GM19099 (cell line): ENCODE results near the gene CHRNA10.

Experiments
- POLR2A ChIP-seq: IDR thresholded peaks from 3 replicates; pipeline ENCODE4 v1.6.1; 2011; ENCODE audit warnings: low read depth; ENCODE audit not compliant: insufficient read length; ENCODE audit errors: extremely low read depth

The CHRNA10 gene

DNA sequence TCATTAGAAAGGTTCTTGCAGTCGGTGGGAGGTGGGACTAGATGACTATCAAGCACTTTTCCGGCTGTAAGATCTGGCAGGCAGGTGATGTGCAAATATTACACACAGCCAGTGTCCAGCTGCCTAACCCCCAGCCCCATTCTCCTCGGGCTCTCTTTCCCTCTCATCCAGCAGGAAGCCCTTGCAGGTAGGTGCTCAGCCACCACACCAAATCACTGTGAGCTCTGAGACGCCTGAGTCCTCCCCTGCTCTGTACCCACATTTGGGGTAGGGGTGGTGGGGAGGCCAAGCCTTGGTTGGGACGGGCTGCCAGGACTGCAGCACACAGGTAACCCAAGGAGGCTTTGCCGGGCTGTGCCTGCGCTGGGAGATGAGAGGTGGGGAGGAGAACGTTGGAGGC, 30.0 kb downstream of the CHRNA10 start:
- TF ChIP-seq POLR2A = no peak

DNA sequence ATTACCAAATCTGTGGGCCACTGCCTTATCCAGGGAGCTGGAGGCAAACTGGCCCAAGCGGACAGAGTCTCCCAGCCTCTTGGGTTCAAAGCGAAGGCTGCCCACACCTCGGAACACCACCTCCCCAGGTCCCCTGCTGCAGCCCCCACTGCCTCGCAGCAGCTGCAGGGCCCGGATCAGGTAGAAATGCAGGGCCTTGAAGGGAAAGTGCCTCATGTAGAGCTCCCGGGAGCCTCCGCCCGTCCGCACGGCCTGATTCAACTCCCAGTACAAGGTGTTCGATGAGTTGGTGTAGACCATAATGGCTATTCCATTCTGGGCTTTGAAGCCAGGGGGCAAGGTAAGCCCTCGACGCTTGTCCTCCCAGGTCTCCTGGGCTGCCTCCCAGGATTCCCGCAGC, 31.3 kb downstream of the CHRNA10 start:
- no peak for TF ChIP-seq POLR2A

DNA sequence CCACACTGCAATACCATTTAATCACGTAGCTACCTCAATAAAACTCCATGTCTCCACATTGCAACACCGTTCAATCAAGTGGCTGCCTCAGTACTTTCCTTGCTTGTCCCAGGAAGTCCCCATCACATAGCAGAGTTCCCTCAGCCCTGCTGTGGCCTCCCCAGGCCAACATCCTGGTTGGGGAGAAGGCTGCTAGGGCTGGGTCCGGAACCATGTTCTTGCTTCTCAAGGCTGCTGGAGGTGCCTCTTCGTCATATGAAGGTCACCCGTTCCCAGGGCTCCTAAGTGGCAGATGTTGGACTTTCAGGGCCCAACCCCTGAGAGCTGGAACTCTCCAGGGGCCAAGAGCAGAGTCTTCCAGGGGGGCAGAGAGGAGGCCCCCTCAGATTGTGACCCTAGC, 32.7 kb downstream of the CHRNA10 start:
- TF ChIP-seq POLR2A = no peak

DNA sequence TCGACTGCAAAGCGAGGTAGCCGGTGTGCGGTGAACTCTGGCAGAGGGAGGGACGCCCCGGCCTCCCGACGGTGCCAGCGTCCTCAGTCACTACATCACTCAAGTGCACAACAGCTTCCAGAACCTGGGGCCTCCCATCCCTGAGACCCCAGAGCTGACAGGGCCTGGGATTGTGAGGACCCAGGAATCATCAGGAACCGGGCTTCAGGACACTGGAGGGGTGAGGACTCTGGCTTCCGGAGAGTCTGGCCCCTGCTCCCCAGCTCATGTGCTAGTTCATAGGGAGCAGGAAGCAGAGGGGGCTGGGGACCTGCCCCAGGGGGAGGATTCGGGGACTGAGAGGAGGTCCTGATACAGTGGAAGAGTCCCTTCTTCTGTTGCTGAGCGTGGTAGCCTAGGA, 34.0 kb downstream of the CHRNA10 start:
- TF ChIP-seq POLR2A = no peak

DNA sequence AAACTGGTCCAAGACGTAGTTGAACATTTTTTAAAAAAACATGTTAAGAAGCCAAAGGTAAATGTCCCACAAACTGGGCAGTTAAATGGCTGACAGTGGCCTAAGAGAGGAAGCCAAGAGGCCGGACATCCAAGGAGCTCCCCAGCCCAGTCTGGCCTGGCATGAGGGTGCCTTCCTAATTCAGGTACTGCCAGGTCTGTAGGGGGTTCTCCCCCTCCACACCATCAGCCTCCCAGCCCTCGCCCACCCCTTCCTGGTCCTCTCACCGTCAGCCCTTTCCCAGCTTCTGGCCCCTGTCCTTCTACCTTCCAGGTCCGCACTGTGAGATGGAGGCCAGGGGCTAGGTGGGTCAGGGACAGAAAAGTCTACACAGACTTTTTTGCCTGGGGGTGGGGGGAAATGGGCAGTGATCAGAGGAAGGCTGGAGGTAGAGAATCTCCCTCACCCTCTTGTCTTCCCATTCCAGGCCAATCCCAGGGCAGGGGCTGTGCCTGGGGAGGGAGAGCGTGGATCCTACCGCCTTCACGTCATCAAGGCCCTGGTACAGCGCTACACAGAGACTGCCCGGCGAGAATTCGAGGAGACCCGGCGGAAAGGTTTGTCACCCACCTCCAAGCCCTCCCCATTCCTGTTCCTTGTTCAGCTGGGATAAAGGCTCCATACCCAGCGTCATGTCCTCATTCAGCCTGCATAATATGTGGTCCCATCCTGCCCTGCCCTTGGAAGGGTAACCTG, 35.4 kb downstream of the CHRNA10 start:
- no peak for TF ChIP-seq POLR2A

DNA sequence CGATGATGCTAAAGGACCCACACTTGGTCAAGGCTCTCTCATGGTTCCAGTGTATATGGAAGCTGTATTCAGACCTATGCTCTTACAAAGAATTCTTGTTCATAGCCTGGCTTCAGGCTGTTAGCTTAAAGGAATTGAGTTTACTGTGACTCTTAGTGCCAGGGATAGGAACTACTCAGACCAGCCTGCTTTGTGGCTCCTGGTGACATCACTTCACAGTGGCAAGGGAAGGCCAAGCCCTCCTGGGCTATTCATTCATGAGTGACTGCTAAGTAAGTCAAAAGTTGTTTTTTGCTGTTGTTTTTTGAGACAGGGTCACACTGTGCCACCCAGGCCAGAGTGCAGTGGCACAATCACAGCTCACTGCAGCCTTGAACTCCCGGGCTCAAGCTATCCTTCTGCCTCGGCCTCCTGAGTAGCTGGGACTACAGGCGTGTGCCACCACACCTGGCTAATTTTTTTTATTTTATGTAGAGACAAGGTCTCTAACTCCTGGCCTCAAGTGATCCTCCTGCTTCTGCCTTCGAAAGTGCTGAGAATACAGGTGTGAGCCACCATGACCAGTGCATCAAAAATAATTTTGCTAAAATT, 39.0 kb downstream of the CHRNA10 start:
- no peak for TF ChIP-seq POLR2A

DNA sequence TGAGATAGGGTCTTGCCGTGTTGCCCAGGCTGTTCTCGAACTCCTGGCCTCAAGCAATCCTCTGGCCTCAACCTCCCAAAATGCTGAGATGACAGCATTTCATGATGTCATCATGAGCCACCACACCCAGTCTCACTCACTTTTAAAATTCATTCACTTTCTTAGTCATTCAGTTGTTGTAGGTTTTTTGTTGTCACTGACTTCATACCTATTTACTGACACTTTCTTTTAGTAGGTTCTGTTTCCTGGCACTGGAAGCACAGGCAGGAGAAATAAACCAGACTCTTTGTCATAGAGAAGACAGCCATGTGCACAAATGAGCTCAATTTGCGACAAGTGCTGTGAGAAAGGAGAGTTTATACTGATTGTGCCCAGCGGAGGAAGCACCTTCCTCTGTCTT, 39.9 kb downstream of the CHRNA10 start:
- TF ChIP-seq POLR2A = no peak

DNA sequence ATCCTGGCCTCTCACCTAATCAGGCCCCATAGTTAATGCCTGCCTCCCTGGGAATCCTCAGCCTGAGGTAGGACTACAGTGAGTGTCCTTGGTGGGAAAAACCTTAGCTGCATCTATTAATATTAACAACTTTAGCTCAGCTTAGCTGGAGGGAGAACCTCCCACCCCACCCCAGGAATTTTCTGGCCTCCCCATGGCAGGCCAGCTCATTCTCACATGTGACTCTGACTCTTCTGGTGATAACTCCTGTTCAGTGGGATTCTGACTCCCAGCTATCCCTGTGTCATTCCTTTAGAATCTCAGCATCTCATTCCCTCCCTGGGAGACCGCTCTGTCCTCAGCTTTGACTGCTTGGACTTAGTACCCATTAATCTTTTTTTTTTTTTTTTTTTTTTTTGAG, 43.9 kb downstream of the CHRNA10 start:
- TF ChIP-seq POLR2A = no peak

DNA sequence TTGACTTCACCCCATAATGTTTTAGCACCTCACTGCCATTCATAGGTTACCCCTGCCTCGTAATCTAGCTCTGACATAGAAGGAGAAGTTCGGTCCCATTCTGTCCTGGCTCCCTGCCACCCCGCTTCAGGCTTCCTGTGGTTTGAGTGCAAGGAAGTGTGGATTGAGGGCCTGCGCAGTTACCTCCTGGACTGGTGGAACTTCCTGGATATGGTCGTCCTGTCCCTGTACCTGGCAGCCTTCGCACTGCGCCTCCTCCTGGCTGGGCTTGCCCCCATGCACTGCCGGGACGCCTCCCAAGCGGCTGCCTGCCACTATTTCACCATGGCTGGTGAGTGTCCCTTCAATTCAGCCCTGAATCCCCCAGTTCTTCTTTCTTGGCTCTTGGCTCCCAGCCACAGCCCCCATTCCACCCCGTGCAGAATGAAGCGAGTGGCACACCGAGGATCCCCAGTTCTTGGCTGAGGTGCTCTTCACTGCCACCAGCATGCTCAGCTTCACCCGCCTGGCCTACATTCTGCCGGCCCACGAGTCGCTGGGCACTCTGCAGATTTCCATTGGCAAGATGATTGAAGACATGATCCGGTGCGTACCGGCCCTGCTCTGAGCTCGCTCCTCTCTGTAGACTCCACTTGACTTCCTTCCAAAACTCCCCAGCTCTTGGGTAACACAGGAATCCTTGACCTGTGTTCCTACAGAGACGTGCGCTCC, 44.8 kb downstream of the CHRNA10 start:
- no peak for TF ChIP-seq POLR2A

DNA sequence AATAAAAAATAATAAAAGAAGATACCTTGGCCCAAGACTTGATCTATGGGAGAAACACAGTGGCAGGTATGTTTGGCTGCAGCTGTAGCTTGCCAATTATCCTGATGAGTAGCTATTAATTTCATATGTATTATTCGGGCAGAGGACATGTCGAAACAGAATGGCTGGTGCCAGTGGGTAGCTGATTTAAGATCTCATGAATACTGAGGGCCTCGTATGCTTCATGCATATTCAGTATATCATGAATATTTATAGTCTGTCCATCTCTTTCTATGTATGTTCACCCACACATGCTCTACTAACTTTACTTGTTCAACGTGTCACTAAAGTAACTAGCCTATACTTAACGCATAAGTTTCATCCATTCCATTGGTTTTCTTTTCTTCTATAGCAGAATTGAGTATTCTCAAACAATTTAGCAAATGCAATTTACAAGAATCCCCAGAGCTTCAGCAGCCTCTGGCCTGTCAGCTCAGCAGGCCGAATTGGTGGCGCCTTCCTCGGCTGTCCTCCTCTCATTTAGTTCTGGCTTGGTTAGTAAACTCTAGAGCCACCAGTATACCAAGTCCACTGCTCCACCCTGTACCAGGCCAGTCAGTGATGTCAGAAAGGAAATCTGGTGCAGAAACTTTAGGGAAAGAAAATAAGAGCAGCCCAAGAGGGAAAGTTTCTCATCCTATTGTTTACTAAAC, 47.3 kb downstream of the CHRNA10 start:
- no peak for TF ChIP-seq POLR2A

DNA sequence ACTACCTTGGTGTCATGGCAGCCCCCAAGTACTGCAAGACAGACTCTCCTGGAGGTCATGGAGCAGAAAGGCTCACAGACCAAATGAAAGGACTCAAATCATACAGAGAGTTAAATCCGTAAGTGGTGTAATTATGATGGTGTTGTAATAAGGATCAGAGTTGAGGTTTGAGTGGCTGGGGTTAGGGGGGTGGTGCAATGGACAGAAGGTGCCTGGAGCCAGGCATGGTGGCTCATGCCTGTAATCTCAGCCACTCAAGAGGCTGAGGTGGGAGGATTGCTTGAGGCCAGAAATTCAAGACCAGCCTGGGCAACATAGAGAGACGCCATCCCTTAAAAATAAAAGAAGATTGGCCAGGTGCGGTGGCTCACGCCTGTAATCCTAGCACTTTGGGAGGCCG, 48.1 kb downstream of the CHRNA10 start:
- TF ChIP-seq POLR2A = no peak

DNA sequence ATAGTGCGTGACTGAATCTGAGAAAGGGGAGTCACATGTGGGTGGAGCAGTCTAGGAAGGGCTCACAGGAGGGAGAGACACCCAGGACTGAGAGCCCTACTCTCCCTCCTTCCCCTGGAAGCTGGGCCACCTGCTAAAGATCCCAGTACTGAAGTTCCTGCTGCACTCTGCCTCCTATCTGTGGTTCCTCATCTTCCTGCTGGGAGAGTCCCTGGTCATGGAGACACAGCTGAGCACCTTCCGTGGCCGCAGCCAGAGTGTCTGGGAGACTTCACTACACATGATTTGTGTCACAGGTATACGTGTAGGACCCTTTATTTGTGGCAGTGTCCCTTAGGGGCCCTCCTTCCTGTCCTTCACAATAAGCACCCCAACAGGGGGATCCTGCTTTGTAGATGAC, 48.7 kb downstream of the CHRNA10 start:
- no peak for TF ChIP-seq POLR2A

DNA sequence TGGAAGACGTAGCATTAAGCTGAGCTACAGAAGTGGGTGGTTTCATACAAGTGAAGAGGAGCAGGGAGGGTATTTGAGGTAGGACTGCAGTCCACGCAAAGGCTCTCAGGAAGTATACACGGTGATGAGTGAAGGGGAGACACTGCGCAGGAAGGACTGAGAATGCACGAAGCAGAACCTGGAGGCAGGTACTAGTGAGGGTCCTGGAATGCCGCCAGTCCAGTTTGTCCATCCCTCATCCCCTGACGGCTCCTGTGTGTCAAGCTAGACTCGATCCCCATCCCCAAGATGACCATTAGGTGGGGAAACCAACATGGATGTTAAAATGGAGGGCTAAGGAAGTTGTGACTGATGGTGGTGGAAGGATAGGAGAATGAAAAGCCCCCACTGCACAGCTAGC, 53.2 kb downstream of the CHRNA10 start:
- TF ChIP-seq POLR2A = no peak

DNA sequence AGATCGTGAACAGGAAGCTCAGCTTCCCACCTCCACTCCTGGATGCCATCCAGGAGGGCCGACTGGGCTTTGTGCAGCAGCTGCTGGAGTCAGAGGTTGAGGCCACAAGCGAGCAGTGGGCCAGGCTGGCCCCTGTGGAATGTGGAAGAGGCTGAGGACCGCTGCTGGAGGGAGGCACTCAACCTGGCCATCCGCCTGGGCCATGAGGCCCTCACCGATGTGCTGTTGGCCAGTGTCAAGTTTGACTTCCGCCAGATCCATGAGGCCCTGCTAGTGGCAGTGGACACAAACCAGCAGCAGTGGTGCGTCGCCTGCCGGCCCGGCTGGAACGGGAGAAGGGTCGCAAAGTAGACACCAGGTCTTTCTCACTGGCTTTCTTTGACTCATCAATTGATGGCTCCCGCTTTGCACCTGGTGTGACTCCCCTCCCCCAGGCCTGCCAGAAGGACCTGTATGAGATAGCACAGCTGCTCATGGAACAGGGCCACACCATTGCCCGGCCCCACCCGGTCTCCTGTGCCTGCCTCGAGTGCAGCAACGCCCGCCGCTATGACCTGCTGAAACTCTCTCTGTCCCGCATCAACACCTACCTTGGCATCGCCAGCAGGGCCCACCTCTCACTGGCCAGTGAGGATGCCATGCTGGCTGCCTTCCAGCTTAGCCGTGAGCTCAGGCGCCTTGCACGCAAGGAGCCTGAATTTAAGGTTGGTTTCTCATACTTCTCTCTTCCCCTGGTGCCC, 54.3 kb downstream of the CHRNA10 start:
- no peak for TF ChIP-seq POLR2A

DNA sequence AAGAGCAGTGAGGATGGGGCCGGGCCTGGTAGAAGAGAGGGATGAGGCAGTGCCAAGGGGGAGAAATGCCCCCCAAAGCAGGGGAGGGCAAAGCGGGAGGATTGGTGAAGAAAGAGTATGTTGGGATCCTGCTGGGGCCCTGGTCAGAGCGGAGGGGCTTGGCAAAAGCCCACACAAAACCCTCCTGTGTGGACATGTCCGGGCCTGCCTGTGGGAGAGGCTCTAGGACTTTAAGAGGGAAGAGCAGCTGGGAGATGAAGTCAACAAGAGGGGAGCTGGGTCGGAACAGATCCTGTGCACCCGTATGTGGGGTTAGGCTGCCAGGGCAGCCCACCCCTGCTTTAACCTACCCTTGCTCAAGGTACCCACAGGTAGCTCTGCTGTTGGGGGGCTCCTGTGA, 55.2 kb downstream of the CHRNA10 start:
- no peak for TF ChIP-seq POLR2A
